Keratinocyte (primary cell): ENCODE measurements around the gene ZSCAN30. TPM values are rescaled to one million over a fixed set of nuclear protein-coding genes. Genes with fewer than 3 reads are reported as not detected.
A peak's percentile ranks its signal among the peaks of the same experiment; 100 is the strongest.

Experiments
- DNase-seq: peaks from one replicate; pipeline ENCODE4 v3.0.0-alpha.2; 2011; ENCODE audit warnings: low read depth, missing footprints, low spot score
- FAIRE-seq: peaks from 2 replicates; lab custom pipeline; 2011; peaks lifted over from hg19 to GRCh38; lab: Jason Lieb, UNC
- H2AFZ ChIP-seq: 2 replicates; pipeline ENCODE4 v1.6.0; 2012; ENCODE audit warnings: low read length, control low read depth, inconsistent platforms; ENCODE audit not compliant: control insufficient read depth
- H3K27ac ChIP-seq: 2 replicates; pipeline ENCODE4 v1.5.1; 2011; ENCODE audit warnings: low read length; ENCODE audit not compliant: control insufficient read depth, insufficient read depth
- H3K27me3 ChIP-seq: 3 replicates; pipeline ENCODE4 v1.6.0; 2011; ENCODE audit warnings: low read length; ENCODE audit not compliant: control insufficient read depth, insufficient read depth; ENCODE audit errors: extremely low read depth
- H3K36me3 ChIP-seq, 2 experiments: 2 replicates in 1 of 2; 3 replicates in 1 of 2; pipeline ENCODE4 v1.5.1; 2011; ENCODE audit warnings: low read length in 2 of 2, mild to moderate bottlenecking in 1 of 2; ENCODE audit not compliant: control insufficient read depth in 2 of 2, insufficient read depth in 2 of 2; ENCODE audit errors: extremely low read depth in 1 of 2
- H3K4me1 ChIP-seq: 3 replicates; pipeline ENCODE4 v1.5.1; 2011; ENCODE audit warnings: low read length; ENCODE audit not compliant: control insufficient read depth, insufficient read depth; ENCODE audit errors: extremely low read depth
- H3K4me2 ChIP-seq: 3 replicates; pipeline ENCODE4 v1.6.0; 2011; ENCODE audit warnings: low read depth, low read length; ENCODE audit not compliant: control insufficient read depth, insufficient read depth; ENCODE audit errors: extremely low read depth
- H3K4me3 ChIP-seq, 3 experiments: fragments of 200-600 bp in 1 of 3; sonication (generic) in 1 of 3; 2 replicates in 2 of 3; 3 replicates in 1 of 3; pipeline ENCODE4 v1.5.1; 2011 to 2016; ENCODE audit warnings: low read length in 3 of 3, mild to moderate bottlenecking in 3 of 3, control low read depth in 2 of 3, inconsistent platforms in 1 of 3, low read depth in 1 of 3, mixed read lengths in 1 of 3, mixed run types in 1 of 3, moderate library complexity in 1 of 3; ENCODE audit not compliant: control insufficient read depth in 2 of 3, insufficient read depth in 2 of 3; ENCODE audit errors: extremely low read depth in 1 of 3
- H3K79me2 ChIP-seq: 2 replicates; pipeline ENCODE4 v1.6.0; 2012; ENCODE audit warnings: low read length; ENCODE audit not compliant: control insufficient read depth, insufficient read depth
- H3K9ac ChIP-seq: 3 replicates; pipeline ENCODE4 v1.6.0; 2011; ENCODE audit warnings: low read length; ENCODE audit not compliant: control insufficient read depth, insufficient read depth; ENCODE audit errors: extremely low read depth
- H3K9me1 ChIP-seq: 3 replicates; pipeline ENCODE4 v1.6.0; 2011; ENCODE audit warnings: low read length; ENCODE audit not compliant: control insufficient read depth, insufficient read depth; ENCODE audit errors: extremely low read depth
- H3K9me3 ChIP-seq: 2 replicates; pipeline ENCODE4 v1.5.1; 2012; ENCODE audit warnings: low read depth, low read length; ENCODE audit not compliant: control insufficient read depth
- H4K20me1 ChIP-seq: 3 replicates; pipeline ENCODE4 v1.6.0; 2011; ENCODE audit warnings: low read length; ENCODE audit not compliant: control insufficient read depth, insufficient read depth; ENCODE audit errors: extremely low read depth
- EZH2 ChIP-seq: IDR thresholded peaks from one replicate; pipeline ENCODE4 v1.6.1; 2012; ENCODE audit warnings: inconsistent platforms, mild to moderate bottlenecking, low read length, moderate library complexity
- dilution Hi-C: fragments of 300-500 bp; cut with MboI; formaldehyde crosslinking; loops from one replicate; pipeline ENCODE4 v1.7.0; 2020; ENCODE audit warnings: low sequenced_read_pairs; ENCODE audit not compliant: extremely low pct_ligation_motif_present
- polyA plus RNA-seq, 5 experiments: library from polyadenylated mRNA; depleted of rRNA in 3 of 5; stranded (reverse) in 3 of 5; stranded (forward) in 1 of 5; unstranded in 1 of 5; fragments of >200 nt; gene quantifications; 1 replicate in 1 of 5; 2 replicates in 3 of 5; 3 replicates in 1 of 5; pipeline versions ENCODE4 v1.2.1 to v1.2.3, GENCODE V29; 2011 to 2012; ENCODE audit warnings: missing spikeins in 2 of 5, low read depth in 1 of 5, low replicate concordance in 1 of 5
- TF ChIP-seq, protein P1 (sequence below), 3 experiments: IDR thresholded peaks in 1 of 3; conservative IDR thresholded peaks in 1 of 3; optimal IDR thresholded peaks in 1 of 3; 2 replicates in 2 of 3; 3 replicates in 1 of 3; pipeline versions ENCODE3 to v1.5.1; 2011; ENCODE audit warnings: low read length in 3 of 3, mild to moderate bottlenecking in 3 of 3, moderate library complexity in 2 of 3, control low read depth in 1 of 3, inconsistent platforms in 1 of 3; ENCODE audit not compliant: insufficient read depth in 2 of 3; ENCODE audit errors: extremely low read depth in 1 of 3

ZSCAN30 gene
- polyA plus RNA-seq, 1 donor (not counting 4 experiments of a cell fraction or from before 2014, with no cell fraction given), result 13.6 TPM

- Histone ChIP-seq H3K9me3 (no peaks in the 10 kb centered on the region), H3K36me3 (no peaks in the 10 kb centered on the region), H3K4me1 (no peaks in the 10 kb centered on the region), H3K4me2 (no peak overlapping the region), H3K27ac (no peak overlapping the region), H2AFZ (no peak overlapping the region), H3K27me3 (no peaks in the 10 kb centered on the region), H4K20me1 (no peaks in the 10 kb centered on the region), H3K9me1 (no peaks in the 10 kb centered on the region), H3K4me3 (no peak overlapping the region), H3K9ac (no peak overlapping the region), H3K79me2 (no peaks in the 10 kb centered on the region)
- DNase-seq, result no peak
- FAIRE-seq, result no peak
- no peak for TF ChIP-seq EZH2
- TF ChIP-seq, protein P1, sequence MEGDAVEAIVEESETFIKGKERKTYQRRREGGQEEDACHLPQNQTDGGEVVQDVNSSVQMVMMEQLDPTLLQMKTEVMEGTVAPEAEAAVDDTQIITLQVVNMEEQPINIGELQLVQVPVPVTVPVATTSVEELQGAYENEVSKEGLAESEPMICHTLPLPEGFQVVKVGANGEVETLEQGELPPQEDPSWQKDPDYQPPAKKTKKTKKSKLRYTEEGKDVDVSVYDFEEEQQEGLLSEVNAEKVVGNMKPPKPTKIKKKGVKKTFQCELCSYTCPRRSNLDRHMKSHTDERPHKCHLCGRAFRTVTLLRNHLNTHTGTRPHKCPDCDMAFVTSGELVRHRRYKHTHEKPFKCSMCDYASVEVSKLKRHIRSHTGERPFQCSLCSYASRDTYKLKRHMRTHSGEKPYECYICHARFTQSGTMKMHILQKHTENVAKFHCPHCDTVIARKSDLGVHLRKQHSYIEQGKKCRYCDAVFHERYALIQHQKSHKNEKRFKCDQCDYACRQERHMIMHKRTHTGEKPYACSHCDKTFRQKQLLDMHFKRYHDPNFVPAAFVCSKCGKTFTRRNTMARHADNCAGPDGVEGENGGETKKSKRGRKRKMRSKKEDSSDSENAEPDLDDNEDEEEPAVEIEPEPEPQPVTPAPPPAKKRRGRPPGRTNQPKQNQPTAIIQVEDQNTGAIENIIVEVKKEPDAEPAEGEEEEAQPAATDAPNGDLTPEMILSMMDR (optimal IDR thresholded peaks at IDR 0.05 in 1 of 3, IDR thresholded peaks at IDR 0.05 in 1 of 3, conservative IDR thresholded peaks at IDR 0.05 in 1 of 3; ENCODE audit: extremely low read depth in 1 of 3, insufficient read depth in 2 of 3, low read length in 3 of 3), result no peak
- dilution Hi-C loops, result no loop called here
Measured at GRCh38 chr18:35328868-35329267, 38.8 kb upstream of the ZSCAN30 start.

DNA sequence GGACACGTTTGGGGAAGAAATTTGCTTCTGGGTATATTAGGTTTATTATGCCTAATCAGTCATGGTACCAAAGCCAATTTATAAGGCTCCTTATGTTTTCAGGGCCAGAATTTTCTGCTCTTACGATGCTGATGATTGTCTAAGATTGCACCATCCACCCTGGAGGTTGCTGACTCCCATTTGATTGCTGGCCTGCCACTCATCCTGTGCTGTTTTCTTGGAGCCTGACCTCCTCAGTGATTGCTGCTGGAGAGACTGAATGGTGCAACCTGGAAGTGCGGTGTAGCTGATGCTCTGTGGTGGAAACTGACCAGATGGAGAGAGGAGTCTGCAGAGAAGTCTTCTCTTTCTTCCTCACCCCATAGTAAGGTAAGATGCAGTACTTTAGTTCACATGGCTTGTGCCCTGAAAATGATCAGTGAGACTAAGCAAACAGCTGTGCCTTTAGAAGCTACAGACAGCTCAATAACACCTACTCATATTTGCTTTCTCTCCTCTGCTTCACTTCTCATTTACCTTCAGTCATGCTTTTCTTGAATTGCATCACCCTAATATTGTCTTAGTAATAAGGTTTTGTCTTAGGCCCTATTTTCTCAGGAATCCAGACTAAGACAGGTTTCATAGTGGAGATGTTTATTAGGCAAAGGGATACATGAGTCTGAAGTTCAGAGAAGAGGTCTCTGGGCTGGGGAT lies 36.8 kb upstream of the ZSCAN30 start:
- Histone ChIP-seq H2AFZ (no peak overlapping the region), H3K4me2 (no peak overlapping the region), H3K4me3 (no peak overlapping the region), H3K27ac (no peak overlapping the region), H3K9ac (no peak overlapping the region), H3K9me3 (no peaks in the 10 kb centered on the region), H3K36me3 (no peaks in the 10 kb centered on the region), H3K27me3 (no peaks in the 10 kb centered on the region), H3K79me2 (no peaks in the 10 kb centered on the region), H4K20me1 (no peaks in the 10 kb centered on the region), H3K9me1 (no peaks in the 10 kb centered on the region), H3K4me1 (peaks cover 2% of the 10 kb centered on the region)
- dilution Hi-C loops, result no loop called here
- TF ChIP-seq, protein P1 (optimal IDR thresholded peaks at IDR 0.05 in 1 of 3, IDR thresholded peaks at IDR 0.05 in 1 of 3, conservative IDR thresholded peaks at IDR 0.05 in 1 of 3; ENCODE audit: extremely low read depth in 1 of 3, insufficient read depth in 2 of 3, low read length in 3 of 3), result no peak
- TF ChIP-seq EZH2, result no peak
- FAIRE-seq, result peak; percentile 34
- no peak for DNase-seq
